Hepatocyte (in vitro differentiated cells): ENCODE results near the gene ATOX1.

ENCODE experiments used
- EZH2 ChIP-seq: fragments of 200-600 bp; sonication (generic); IDR thresholded peaks from 2 replicates; pipeline ENCODE4 v1.6.1; 2016; ENCODE audit warnings: antibody characterized with exemption, mild to moderate bottlenecking, borderline replicate concordance
- TF ChIP-seq, protein P1 (sequence below): fragments of 200-600 bp; sonication (generic); IDR thresholded peaks from 2 replicates; pipeline ENCODE4 v1.5.1; 2016; ENCODE audit warnings: antibody characterized with exemption, mild to moderate bottlenecking; ENCODE audit not compliant: poor library complexity

DNA sequence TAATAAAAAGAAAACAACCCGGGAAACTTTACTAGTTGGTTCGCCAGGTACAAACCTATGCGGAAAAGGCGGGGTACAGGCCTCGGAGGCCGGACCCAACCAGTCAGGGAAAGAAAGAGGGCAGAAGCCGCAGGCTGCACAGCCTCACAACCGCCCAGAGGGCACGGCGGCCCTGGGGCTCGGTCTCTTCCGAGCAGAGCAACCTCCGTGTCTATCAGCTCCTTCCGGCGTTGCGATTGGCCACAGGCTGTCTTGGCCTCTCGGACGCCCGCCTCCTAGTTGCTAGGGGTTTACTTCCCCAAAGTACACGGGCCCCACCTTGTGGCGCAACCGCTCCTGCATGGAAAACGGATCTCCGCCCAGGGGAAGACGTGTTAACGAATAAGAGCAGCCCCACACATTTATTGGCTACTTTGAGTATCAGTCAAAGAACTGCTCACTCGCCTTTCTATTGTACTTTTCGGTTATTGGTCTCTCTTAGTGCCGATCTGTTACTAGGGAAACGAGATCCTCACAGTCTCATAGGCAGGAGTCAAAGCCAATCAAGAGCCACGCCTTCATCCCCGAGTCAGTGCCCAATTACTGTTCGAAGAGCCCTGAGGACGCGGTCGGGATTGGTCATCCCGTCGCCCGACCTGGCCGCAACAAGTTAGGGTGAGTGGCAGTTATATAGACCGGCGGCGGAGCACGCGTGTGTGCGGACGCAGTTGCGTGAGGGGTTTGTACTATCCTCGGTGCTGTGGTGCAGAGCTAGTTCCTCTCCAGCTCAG, 13.0 kb upstream of the ATOX1 start, which contains the start of gene G3BP1:
- TF ChIP-seq, protein P1, sequence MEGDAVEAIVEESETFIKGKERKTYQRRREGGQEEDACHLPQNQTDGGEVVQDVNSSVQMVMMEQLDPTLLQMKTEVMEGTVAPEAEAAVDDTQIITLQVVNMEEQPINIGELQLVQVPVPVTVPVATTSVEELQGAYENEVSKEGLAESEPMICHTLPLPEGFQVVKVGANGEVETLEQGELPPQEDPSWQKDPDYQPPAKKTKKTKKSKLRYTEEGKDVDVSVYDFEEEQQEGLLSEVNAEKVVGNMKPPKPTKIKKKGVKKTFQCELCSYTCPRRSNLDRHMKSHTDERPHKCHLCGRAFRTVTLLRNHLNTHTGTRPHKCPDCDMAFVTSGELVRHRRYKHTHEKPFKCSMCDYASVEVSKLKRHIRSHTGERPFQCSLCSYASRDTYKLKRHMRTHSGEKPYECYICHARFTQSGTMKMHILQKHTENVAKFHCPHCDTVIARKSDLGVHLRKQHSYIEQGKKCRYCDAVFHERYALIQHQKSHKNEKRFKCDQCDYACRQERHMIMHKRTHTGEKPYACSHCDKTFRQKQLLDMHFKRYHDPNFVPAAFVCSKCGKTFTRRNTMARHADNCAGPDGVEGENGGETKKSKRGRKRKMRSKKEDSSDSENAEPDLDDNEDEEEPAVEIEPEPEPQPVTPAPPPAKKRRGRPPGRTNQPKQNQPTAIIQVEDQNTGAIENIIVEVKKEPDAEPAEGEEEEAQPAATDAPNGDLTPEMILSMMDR = peak; percentile 34
- no peak for TF ChIP-seq EZH2
